Endometrial microvascular endothelial cells (primary cell): ENCODE data around the gene TRIM41. TPM values are rescaled to one million over a fixed set of nuclear protein-coding genes. Genes with fewer than 3 reads are reported as not detected.
"Not testable (repeated sequence)": the region's sequence is repeated elsewhere in the genome, so short reads cannot be mapped to it uniquely, and the experiment has no call there.

Experiments used
- in situ Hi-C: cut with HindIII; loops from 2 replicates; pipeline ENCODE4 v1.10.0; 2017; ENCODE audit warnings: low sequenced_read_pairs, low pct_unique_long_range_greater_than_20kb; ENCODE audit errors: inconsistent ontology term
- total RNA-seq: library from RNA; depleted of rRNA; stranded (reverse); fragments of >200 nt; gene quantifications from one replicate; pipeline ENCODE4 v1.2.3, GENCODE V29; 2015; ENCODE audit errors: inconsistent ontology term

TRIM41 gene
- total RNA-seq, 1 donor from 2014 or later, result 9.8 TPM

- in situ Hi-C loops, result no loop called here
Measured at GRCh38 chr5:181207214-181207959, 15.7 kb upstream of the TRIM41 start.

- in situ Hi-C loops, result no loop called here
Measured at GRCh38 chr5:181207960-181208253, 15.2 kb upstream of the TRIM41 start.

GRCh38 chr5:181209006-181209405, 14.1 kb upstream of the TRIM41 start:
- in situ Hi-C loops, result not testable (repeated sequence)

- in situ Hi-C loops, result not testable (repeated sequence)
Measured at GRCh38 chr5:181210148-181210547, 12.9 kb upstream of the TRIM41 start.

GRCh38 chr5:181210698-181211097, 12.4 kb upstream of the TRIM41 start:
- in situ Hi-C loops, result not testable (repeated sequence)

- in situ Hi-C loops, result no loop called here
Measured at GRCh38 chr5:181211208-181211607, 11.9 kb upstream of the TRIM41 start.

GRCh38 chr5:181212080-181212479, 11.0 kb upstream of the TRIM41 start:
- in situ Hi-C loops, result no loop called here

- in situ Hi-C loops, result no loop called here
Measured at GRCh38 chr5:181212934-181213333, 10.1 kb upstream of the TRIM41 start.

- in situ Hi-C loops, result not testable (repeated sequence)
Measured at GRCh38 chr5:181214249-181214648, 8.8 kb upstream of the TRIM41 start.

- in situ Hi-C loops, result no loop called here
Measured at GRCh38 chr5:181215997-181216989, 6.8 kb upstream of the TRIM41 start.

GRCh38 chr5:181217111-181217802, 5.8 kb upstream of the TRIM41 start:
- in situ Hi-C loops, result no loop called here

GRCh38 chr5:181217803-181218062, 5.3 kb upstream of the TRIM41 start:
- in situ Hi-C loops, result no loop called here

- in situ Hi-C loops, result no loop called here
Measured at GRCh38 chr5:181218795-181219124, 4.3 kb upstream of the TRIM41 start.

GRCh38 chr5:181219262-181220177, 3.6 kb upstream of the TRIM41 start:
- in situ Hi-C loops, result no loop called here

GRCh38 chr5:181220178-181220515, 2.9 kb upstream of the TRIM41 start:
- in situ Hi-C loops, result no loop called here

GRCh38 chr5:181221105-181221791, 1.8 kb upstream of the TRIM41 start:
- in situ Hi-C loops, result no loop called here

- in situ Hi-C loops, result no loop called here
Measured at GRCh38 chr5:181221792-181222629, 1.1 kb upstream of the TRIM41 start.

GRCh38 chr5:181222630-181223057, 437 bp upstream of the TRIM41 start:
- in situ Hi-C loops, result no loop called here
